Stimulated activated CD8-positive, alpha-beta memory T cell treated with anti-CD3 and anti-CD28 coated beads, Interleukin-12 subunit alpha, Interleukin-12 subunit beta, amount 100 ng/mL, for 24 hours (primary cell): ENCODE data around the gene RAB12.

Experiments used
- DNase-seq: peaks from one replicate; pipeline ENCODE4 v3.0.0-alpha.2; 2020; ENCODE audit errors: extremely low read depth

Gene RAB12

DNA sequence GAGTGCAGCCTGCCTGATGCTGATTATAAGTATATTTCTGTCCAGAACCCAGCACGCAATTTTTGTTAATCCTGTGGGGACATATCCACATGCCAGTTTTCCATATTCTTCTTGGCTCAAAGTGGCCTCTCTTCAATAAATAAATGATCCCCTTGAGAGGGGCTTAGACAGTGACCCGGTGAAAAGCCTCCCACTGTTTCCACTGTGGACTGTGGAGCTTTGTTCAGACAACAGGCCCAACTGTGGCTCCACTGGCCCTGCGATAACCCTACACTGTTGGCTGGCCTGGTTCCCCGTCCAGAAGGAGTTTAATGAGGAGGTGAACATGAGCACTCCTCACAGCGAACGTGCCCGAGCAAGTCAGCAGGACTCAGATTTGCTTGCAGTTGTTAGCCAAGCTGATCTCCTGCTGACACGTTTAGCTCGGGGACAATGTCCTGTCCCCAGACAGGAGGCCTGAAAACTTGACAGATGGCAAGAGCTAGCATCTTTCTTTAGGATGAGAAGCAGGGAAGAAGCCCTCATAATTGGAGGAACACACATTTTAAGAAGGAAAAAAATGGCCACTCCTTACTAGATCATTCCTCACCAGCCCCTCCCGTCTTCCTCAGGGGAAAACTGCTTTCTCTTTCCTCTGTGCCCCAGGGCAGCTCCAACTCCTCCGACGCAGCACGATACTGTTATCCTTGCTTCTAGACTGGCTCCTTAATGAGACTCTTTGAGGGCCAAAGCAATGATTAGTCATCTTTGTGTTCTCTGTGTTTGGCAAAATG lies 76.1 kb downstream of the RAB12 start:
- no peak for DNase-seq

GRCh38 chr18:8685914-8686216 lies 76.6 kb downstream of the RAB12 start:
- DNase-seq: no peak

DNA sequence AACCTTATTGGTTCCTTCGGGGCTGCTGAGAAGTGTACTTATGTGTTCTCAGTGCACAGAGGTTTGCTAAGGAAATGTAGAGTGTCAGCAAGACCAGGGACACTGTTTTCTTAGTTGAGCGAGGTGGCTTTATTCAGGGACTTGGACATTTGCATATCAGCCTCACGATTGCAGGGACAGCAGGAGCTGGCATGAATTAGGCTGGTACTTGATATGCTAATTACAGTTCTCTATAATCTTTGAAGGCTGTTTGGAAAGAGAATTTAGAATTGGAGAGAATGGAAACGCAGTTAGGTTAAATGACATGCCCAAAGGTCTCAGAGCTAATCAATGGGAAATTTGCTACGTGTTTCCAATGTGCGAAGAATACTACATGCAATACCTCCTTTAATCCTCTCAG lies 77.4 kb downstream of the RAB12 start:
- no peak for DNase-seq

- DNase-seq: no peak
Measured at GRCh38 chr18:8688216-8688800, 79.1 kb downstream of the RAB12 start.

- no peak for DNase-seq
Measured at GRCh38 chr18:8688816-8689215, 79.6 kb downstream of the RAB12 start.
